Esophagus (tissue), 2 donors: ENCODE measurements around the gene NPAS3. TPM values are rescaled to one million over a fixed set of nuclear protein-coding genes. Genes with fewer than 3 reads are reported as not detected.

Source experiments
- H3K27ac ChIP-seq, 2 donors: one replicate each; pipeline ENCODE4 v1.5.1; 2013; ENCODE audit warnings: low read depth in 2 of 2, mild to moderate bottlenecking in 2 of 2, inconsistent platforms in 1 of 2, low read length in 1 of 2, moderate library complexity in 1 of 2
- H3K27me3 ChIP-seq, 2 donors: one replicate each; pipeline ENCODE4 v1.6.1; 2013; ENCODE audit warnings: low read length in 2 of 2, control low read depth in 1 of 2, mild to moderate bottlenecking in 1 of 2; ENCODE audit not compliant: insufficient read depth in 2 of 2, control insufficient read depth in 1 of 2
- H3K36me3 ChIP-seq, 2 donors: one replicate each; pipeline ENCODE4 v1.6.1; 2013; ENCODE audit warnings: low read length in 1 of 2; ENCODE audit not compliant: control insufficient read depth in 2 of 2, insufficient read depth in 2 of 2
- H3K4me1 ChIP-seq, 2 donors: one replicate each; pipeline ENCODE4 v1.6.1; 2013; ENCODE audit warnings: low read length in 1 of 2; ENCODE audit not compliant: control insufficient read depth in 2 of 2, insufficient read depth in 2 of 2
- H3K4me3 ChIP-seq, 2 donors: one replicate each; pipeline ENCODE4 v1.5.1; 2013; ENCODE audit warnings: low read length in 2 of 2, mild to moderate bottlenecking in 2 of 2, low read depth in 1 of 2, moderate library complexity in 1 of 2
- H3K9me3 ChIP-seq, 2 donors: one replicate each; pipeline ENCODE4 v1.6.1; 2013; ENCODE audit warnings: mild to moderate bottlenecking in 2 of 2, low read depth in 1 of 2, low read length in 1 of 2, moderate library complexity in 1 of 2; ENCODE audit not compliant: control insufficient read depth in 2 of 2, insufficient read depth in 1 of 2
- WGBS, 2 donors: extraction: QIAGEN DNeasy Blood & Tissue Kit; methylation state at CpG; one replicate each; pipeline ENCODE4 v1.1.7; 2013; 5-methylcytosine and 5-hydroxymethylcytosine counted together
- polyA plus RNA-seq, 2 donors: library from polyadenylated mRNA; stranded (reverse); fragments of 200-250 nt; gene quantifications; one replicate each; pipeline ENCODE4 v1.2.3, GENCODE V29; 2013
- donor health status: healthy with polysubstance abuse.
- donor health status: Bipolar disorder and iron deficiency.

Gene NPAS3
- polyA plus RNA-seq, 2 donors, result 0.08 to 0.13 TPM

GRCh38 chr14:33737446-33737845 lies 798.8 kb downstream of the NPAS3 start:
- WGBS, 2 donors, result 77 to 87% methylated on average over 2 of the region's 2 CpGs
- Histone ChIP-seq H3K9me3 (no peaks in the 10 kb centered on the region), H3K36me3 (no peaks in the 10 kb centered on the region), H3K4me3 (no peak overlapping the region), H3K27me3 (no peaks in the 10 kb centered on the region), H3K27ac (no peak overlapping the region), H3K4me1 (no peaks in the 10 kb centered on the region)

DNA sequence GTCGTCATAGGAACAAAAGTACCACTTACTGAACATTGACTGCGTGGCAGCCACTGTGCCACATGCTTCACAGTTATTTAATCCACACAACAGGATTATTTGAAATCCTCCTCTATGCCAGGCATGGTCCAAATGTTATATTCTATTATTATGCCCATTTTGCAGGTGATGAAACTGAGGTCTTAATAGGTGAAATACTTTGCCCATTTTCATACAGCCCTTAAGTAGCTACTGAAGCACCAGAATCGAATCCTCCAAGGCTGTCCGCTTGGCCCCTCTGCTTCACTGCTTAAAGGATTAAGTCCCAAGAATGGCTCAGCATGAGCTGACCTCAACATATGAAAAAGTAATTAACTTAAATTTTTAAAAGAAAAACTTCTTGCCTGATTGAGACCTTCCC lies 799.4 kb downstream of the NPAS3 start:
- H3K36me3 ChIP-seq, result no peaks in the 10 kb centered on the region
- H3K27ac ChIP-seq, result no peak overlapping the region
- H3K4me3 ChIP-seq, result no peak overlapping the region
- H3K4me1 ChIP-seq, result no peaks in the 10 kb centered on the region
- no peaks in the 10 kb centered on the region for H3K9me3 ChIP-seq
- WGBS, 2 donors, result 91% methylated on average over 4 of the region's 4 CpGs
- H3K27me3 ChIP-seq, result no peaks in the 10 kb centered on the region

GRCh38 chr14:33738491-33738890 lies 799.8 kb downstream of the NPAS3 start:
- Histone ChIP-seq H3K9me3 (no peaks in the 10 kb centered on the region), H3K27ac (no peak overlapping the region), H3K36me3 (no peaks in the 10 kb centered on the region), H3K4me3 (no peak overlapping the region), H3K4me1 (no peaks in the 10 kb centered on the region), H3K27me3 (no peaks in the 10 kb centered on the region)
- whole genome bisulfite sequencing, 2 donors, result 78 to 81% methylated on average over 3 of the region's 3 CpGs

GRCh38 chr14:33740531-33740930 lies 801.9 kb downstream of the NPAS3 start:
- no peak overlapping the region for H3K4me3 ChIP-seq
- no peaks in the 10 kb centered on the region for H3K36me3 ChIP-seq
- H3K27me3 ChIP-seq, result no peaks in the 10 kb centered on the region
- 85 to 86% methylated on average over 5 of the region's 5 CpGs for WGBS, 2 donors
- H3K4me1 ChIP-seq, result no peaks in the 10 kb centered on the region
- H3K9me3 ChIP-seq, result no peaks in the 10 kb centered on the region
- H3K27ac ChIP-seq, result no peak overlapping the region

DNA sequence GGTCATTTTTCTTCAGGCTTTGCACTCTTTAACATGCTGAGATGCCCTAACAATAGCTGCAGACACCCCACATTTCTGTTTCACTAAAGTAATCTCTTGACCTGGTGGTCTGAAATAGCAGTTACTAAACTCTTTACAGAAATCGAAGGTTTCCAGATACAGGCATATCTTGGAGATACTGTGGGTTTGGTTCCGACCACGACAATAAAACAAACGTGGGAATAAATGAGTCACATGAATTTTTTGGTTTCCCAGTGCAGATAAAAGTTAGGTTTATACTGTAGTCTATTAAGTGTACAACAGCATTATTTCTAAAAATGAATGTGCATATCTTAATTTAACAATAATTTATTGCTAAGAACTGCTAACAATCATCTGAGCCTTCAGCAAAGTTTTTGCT lies 803.5 kb downstream of the NPAS3 start:
- Histone ChIP-seq H3K27ac (no peak overlapping the region), H3K4me3 (no peak overlapping the region), H3K36me3 (no peaks in the 10 kb centered on the region), H3K9me3 (no peaks in the 10 kb centered on the region), H3K27me3 (no peaks in the 10 kb centered on the region), H3K4me1 (no peaks in the 10 kb centered on the region)
- 67 to 83% methylated on average over 4 of the region's 4 CpGs for WGBS, 2 donors

DNA sequence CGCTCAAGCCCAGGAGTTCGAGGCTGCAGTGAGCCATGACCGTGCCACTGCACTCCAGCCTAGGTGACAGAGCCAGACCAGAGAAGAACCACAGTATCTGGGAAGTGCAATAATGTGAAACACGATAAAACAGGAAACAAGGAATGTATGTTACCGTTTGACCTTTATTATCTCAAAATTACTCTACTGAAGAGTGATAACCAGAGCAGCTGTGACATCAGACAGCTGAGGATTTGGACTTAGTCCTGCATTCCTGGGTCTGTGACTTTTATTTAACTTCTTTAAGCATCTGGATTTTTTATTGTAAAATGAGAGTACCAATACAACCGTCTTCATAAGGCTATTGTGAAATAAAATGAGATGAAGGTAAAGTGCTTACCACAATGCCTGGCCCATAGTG lies 806.5 kb downstream of the NPAS3 start:
- Histone ChIP-seq H3K36me3 (no peaks in the 10 kb centered on the region), H3K27me3 (no peaks in the 10 kb centered on the region), H3K4me1 (no peaks in the 10 kb centered on the region), H3K9me3 (no peaks in the 10 kb centered on the region), H3K27ac (no peak overlapping the region), H3K4me3 (no peak overlapping the region)
- WGBS, 2 donors, result 74 to 85% methylated on average over 6 of the region's 6 CpGs

DNA sequence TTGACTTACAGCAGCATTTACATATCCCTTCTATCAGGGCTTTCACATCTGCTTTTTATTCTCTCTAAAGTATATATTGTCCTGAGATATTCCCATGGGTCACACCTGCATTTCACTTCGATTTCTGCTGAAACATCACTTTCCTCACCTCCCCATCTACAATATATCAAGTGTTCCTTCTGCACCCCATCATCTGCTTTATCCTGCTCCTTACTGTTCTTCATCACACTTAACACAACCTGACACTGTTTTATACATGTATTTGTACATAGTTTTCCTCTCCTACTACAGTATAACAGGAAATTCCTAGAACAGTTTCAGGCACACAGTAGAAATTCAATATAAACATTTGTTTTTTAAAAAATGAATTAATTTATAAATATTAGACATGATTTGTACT lies 809.1 kb downstream of the NPAS3 start:
- Histone ChIP-seq H3K4me3 (no peak overlapping the region), H3K4me1 (no peaks in the 10 kb centered on the region), H3K36me3 (no peaks in the 10 kb centered on the region), H3K27me3 (no peaks in the 10 kb centered on the region), H3K9me3 (no peaks in the 10 kb centered on the region), H3K27ac (no peak overlapping the region)
- 73 to 80% methylated on average over 1 of the region's 1 CpG for WGBS, 2 donors

GRCh38 chr14:33754261-33754660 lies 815.6 kb downstream of the NPAS3 start:
- Histone ChIP-seq H3K27ac (no peak overlapping the region), H3K27me3 (no peaks in the 10 kb centered on the region), H3K4me1 (no peaks in the 10 kb centered on the region), H3K4me3 (no peak overlapping the region), H3K36me3 (no peaks in the 10 kb centered on the region), H3K9me3 (no peaks in the 10 kb centered on the region)
- WGBS, 2 donors, result 69 to 84% methylated on average over 4 of the region's 4 CpGs

- Histone ChIP-seq H3K4me1 (no peaks in the 10 kb centered on the region), H3K9me3 (no peaks in the 10 kb centered on the region), H3K4me3 (no peak overlapping the region), H3K36me3 (no peaks in the 10 kb centered on the region), H3K27me3 (no peaks in the 10 kb centered on the region), H3K27ac (no peak overlapping the region)
- 60 to 74% methylated on average over 5 of the region's 5 CpGs for WGBS, 2 donors
These were observed 816.7 kb downstream of the NPAS3 start for GRCh38 chr14:33755358-33755757.

GRCh38 chr14:33756833-33757232 lies 818.2 kb downstream of the NPAS3 start:
- no peak overlapping the region for H3K27ac ChIP-seq
- no peaks in the 10 kb centered on the region for H3K27me3 ChIP-seq
- H3K36me3 ChIP-seq, result no peaks in the 10 kb centered on the region
- H3K4me3 ChIP-seq, result no peak overlapping the region
- H3K4me1 ChIP-seq, result no peaks in the 10 kb centered on the region
- WGBS, 2 donors, result 57 to 78% methylated on average over 1 of the region's 1 CpG
- H3K9me3 ChIP-seq, result no peaks in the 10 kb centered on the region
